ENCODE measurements around the gene MALAT1.
"Not testable (repeated sequence)": the region's sequence is repeated elsewhere in the genome, so short reads cannot be mapped to it uniquely, and the experiment has no call there.

The MALAT1 gene

GRCh38 chr11:65522718-65523630, 24.1 kb downstream of the MALAT1 start:
- H3K4me1 ChIP-seq (ENCODE audit: control insufficient read depth, insufficient read depth, low read length) = peaks cover 17% of the 10 kb centered on the region
- H3K27ac ChIP-seq (ENCODE audit: low read depth, low read length); H3K9ac ChIP-seq (ENCODE audit: low read length); H3K4me3 ChIP-seq (ENCODE audit: low read length); H3K36me3 ChIP-seq (ENCODE audit: control insufficient read depth, insufficient read depth, low read length); H3K27me3 ChIP-seq (ENCODE audit: control insufficient read depth, insufficient read depth, low read length): not testable (repeated sequence)

- not testable (repeated sequence) for H3K9ac ChIP-seq (ENCODE audit: low read length); H3K27me3 ChIP-seq (ENCODE audit: control insufficient read depth, insufficient read depth, low read length); H3K4me3 ChIP-seq (ENCODE audit: low read length); H3K36me3 ChIP-seq (ENCODE audit: control insufficient read depth, insufficient read depth, low read length)
- peak overlapping the region; percentile 75 for H3K27ac ChIP-seq (ENCODE audit: low read depth, low read length)
- peaks cover 17% of the 10 kb centered on the region for H3K4me1 ChIP-seq (ENCODE audit: control insufficient read depth, insufficient read depth, low read length)
Measured at GRCh38 chr11:65523631-65523968, 24.8 kb downstream of the MALAT1 start.

- H3K27me3 ChIP-seq (ENCODE audit: control insufficient read depth, insufficient read depth, low read length) = no peaks in the 10 kb centered on the region
- H3K36me3 ChIP-seq (ENCODE audit: control insufficient read depth, insufficient read depth, low read length) = peaks cover 4% of the 10 kb centered on the region
- H3K4me3 ChIP-seq (ENCODE audit: low read length) = peak overlapping the region; percentile 59
- no peak overlapping the region for H3K9ac ChIP-seq (ENCODE audit: low read length)
- peak overlapping the region; percentile 75 for H3K27ac ChIP-seq (ENCODE audit: low read depth, low read length)
- H3K4me1 ChIP-seq (ENCODE audit: control insufficient read depth, insufficient read depth, low read length) = peaks cover 17% of the 10 kb centered on the region
Measured at GRCh38 chr11:65524014-65524740, 25.3 kb downstream of the MALAT1 start.

- Histone ChIP-seq H3K36me3 (ENCODE audit: control insufficient read depth, insufficient read depth, low read length) (peaks cover 4% of the 10 kb centered on the region), H3K4me3 (ENCODE audit: low read length) (peak within 1 kb of the TSS; percentile 94), H3K27ac (ENCODE audit: low read depth, low read length) (peak within 1 kb of the TSS; percentile 87), H3K27me3 (ENCODE audit: control insufficient read depth, insufficient read depth, low read length) (no peaks in the 10 kb centered on the region), H3K4me1 (ENCODE audit: control insufficient read depth, insufficient read depth, low read length) (peaks cover 17% of the 10 kb centered on the region), H3K9ac (ENCODE audit: low read length) (peak within 1 kb of the TSS; percentile 93)
Measured at GRCh38 chr11:65524741-65525545, 26.1 kb downstream of the MALAT1 start, which contains the start of gene SCYL1. TSS of gene SCYL1 (plus strand) at chr11:65525083. CDS start at chr11:65525154, 71 bp downstream.

- Histone ChIP-seq H3K27me3 (ENCODE audit: control insufficient read depth, insufficient read depth, low read length) (no peaks in the 10 kb centered on the region), H3K4me3 (ENCODE audit: low read length) (peak overlapping the region; percentile 94), H3K27ac (ENCODE audit: low read depth, low read length) (peak overlapping the region; percentile 87), H3K9ac (ENCODE audit: low read length) (peak overlapping the region; percentile 93), H3K36me3 (ENCODE audit: control insufficient read depth, insufficient read depth, low read length) (peaks cover 12% of the 10 kb centered on the region), H3K4me1 (ENCODE audit: control insufficient read depth, insufficient read depth, low read length) (peaks cover 17% of the 10 kb centered on the region)
Measured at GRCh38 chr11:65525546-65526480, 27.0 kb downstream of the MALAT1 start.

GRCh38 chr11:65526744-65527143, 27.9 kb downstream of the MALAT1 start:
- peaks cover 17% of the 10 kb centered on the region for H3K4me1 ChIP-seq (ENCODE audit: control insufficient read depth, insufficient read depth, low read length)
- no peak overlapping the region for H3K9ac ChIP-seq (ENCODE audit: low read length)
- no peaks in the 10 kb centered on the region for H3K27me3 ChIP-seq (ENCODE audit: control insufficient read depth, insufficient read depth, low read length)
- H3K4me3 ChIP-seq (ENCODE audit: low read length) = no peak overlapping the region
- H3K36me3 ChIP-seq (ENCODE audit: control insufficient read depth, insufficient read depth, low read length) = peaks cover 14% of the 10 kb centered on the region
- H3K27ac ChIP-seq (ENCODE audit: low read depth, low read length) = no peak overlapping the region

- Histone ChIP-seq H3K4me1 (ENCODE audit: control insufficient read depth, insufficient read depth, low read length) (peaks cover 16% of the 10 kb centered on the region), H3K27ac (ENCODE audit: low read depth, low read length) (no peak overlapping the region), H3K36me3 (ENCODE audit: control insufficient read depth, insufficient read depth, low read length) (peaks cover 23% of the 10 kb centered on the region), H3K27me3 (ENCODE audit: control insufficient read depth, insufficient read depth, low read length) (no peaks in the 10 kb centered on the region), H3K4me3 (ENCODE audit: low read length) (no peak overlapping the region), H3K9ac (ENCODE audit: low read length) (no peak overlapping the region)
Measured at GRCh38 chr11:65528819-65529350, 30.0 kb downstream of the MALAT1 start.

- Histone ChIP-seq H3K36me3 (ENCODE audit: control insufficient read depth, insufficient read depth, low read length) (peaks cover 23% of the 10 kb centered on the region), H3K4me1 (ENCODE audit: control insufficient read depth, insufficient read depth, low read length) (peaks cover 10% of the 10 kb centered on the region), H3K27ac (ENCODE audit: low read depth, low read length) (no peak overlapping the region), H3K9ac (ENCODE audit: low read length) (no peak overlapping the region), H3K27me3 (ENCODE audit: control insufficient read depth, insufficient read depth, low read length) (no peaks in the 10 kb centered on the region), H3K4me3 (ENCODE audit: low read length) (no peak overlapping the region)
Measured at GRCh38 chr11:65529475-65530156, 30.8 kb downstream of the MALAT1 start.

- Histone ChIP-seq H3K27me3 (ENCODE audit: control insufficient read depth, insufficient read depth, low read length) (no peaks in the 10 kb centered on the region), H3K27ac (ENCODE audit: low read depth, low read length) (no peak overlapping the region), H3K9ac (ENCODE audit: low read length) (no peak overlapping the region), H3K36me3 (ENCODE audit: control insufficient read depth, insufficient read depth, low read length) (peaks cover 26% of the 10 kb centered on the region), H3K4me1 (ENCODE audit: control insufficient read depth, insufficient read depth, low read length) (peaks cover 10% of the 10 kb centered on the region), H3K4me3 (ENCODE audit: low read length) (no peak overlapping the region)
Measured at GRCh38 chr11:65530157-65530496, 31.3 kb downstream of the MALAT1 start.

GRCh38 chr11:65532388-65533064, 33.7 kb downstream of the MALAT1 start:
- Histone ChIP-seq H3K36me3 (ENCODE audit: control insufficient read depth, insufficient read depth, low read length) (peaks cover 27% of the 10 kb centered on the region), H3K27ac (ENCODE audit: low read depth, low read length) (no peak overlapping the region)

More at GRCh38 chr11:65532388-65533064, 33.7 kb downstream of the MALAT1 start:
- H3K4me3 ChIP-seq (ENCODE audit: low read length) = no peak overlapping the region
- H3K4me1 ChIP-seq (ENCODE audit: control insufficient read depth, insufficient read depth, low read length) = no peaks in the 10 kb centered on the region
- H3K9ac ChIP-seq (ENCODE audit: low read length) = no peak overlapping the region
- H3K27me3 ChIP-seq (ENCODE audit: control insufficient read depth, insufficient read depth, low read length) = no peaks in the 10 kb centered on the region

Data from rectal smooth muscle tissue (tissue), 1 donor.